HEK293 (cell line): ENCODE measurements around the gene MKRN2.

Experiments used
- CTCF ChIA-PET: fragments of 350-600 bp; formaldehyde crosslinking; extraction: SDS; loops from one replicate; lab custom pipeline; 2021; ENCODE audit warnings: antibody characterized with exemption; lab: Yijun Ruan, JAX
- POLR2A ChIA-PET: fragments of 300-600 bp; formaldehyde crosslinking; extraction: SDS; loops from one replicate; lab custom pipeline; 2020; ENCODE audit warnings: antibody characterized with exemption, inconsistent platforms; lab: Yijun Ruan, JAX
- H3K27ac ChIP-seq: fragments of 200-500 bp; sonication (Bioruptor generic); 2 replicates; pipeline ENCODE4 v1.5.1; 2014; ENCODE audit warnings: low read depth, low read length, control low read depth, inconsistent platforms; ENCODE audit errors: extremely low read depth
- H3K36me3 ChIP-seq, 2 experiments: fragments of 200-500 bp in 1 of 2; sonication (Bioruptor generic) in 1 of 2; 1 replicate in 1 of 2; 2 replicates in 1 of 2; pipeline ENCODE4 v1.5.1; 2014 to 2017; ENCODE audit warnings: inconsistent platforms in 2 of 2, low read length in 2 of 2; ENCODE audit not compliant: control insufficient read depth in 2 of 2, insufficient read depth in 1 of 2
- H3K4me1 ChIP-seq: fragments of 200-500 bp; sonication (Bioruptor generic); 2 replicates; pipeline ENCODE4 v1.5.1; 2014; ENCODE audit warnings: mild to moderate bottlenecking, low read length, inconsistent platforms; ENCODE audit not compliant: control insufficient read depth, insufficient read depth
- H3K4me3 ChIP-seq: 2 replicates; pipeline ENCODE4 v1.5.1; 2011; ENCODE audit warnings: low read depth, mild to moderate bottlenecking, control low read depth, low read length, moderate library complexity
- H3K9me3 ChIP-seq: fragments of 200-500 bp; sonication (Bioruptor generic); 2 replicates; pipeline ENCODE4 v1.5.1; 2014; ENCODE audit warnings: low read depth, low read length, inconsistent platforms; ENCODE audit not compliant: control insufficient read depth, insufficient read depth
- FEZF1 ChIP-seq: fragments of 450-650 bp; formaldehyde crosslinking; IDR thresholded peaks from 2 replicates; pipeline ENCODE4 v1.5.1; 2016; ENCODE audit warnings: missing biosample characterization, missing genetic modification characterization
- GFI1B ChIP-seq: fragments of 450-650 bp; formaldehyde crosslinking; IDR thresholded peaks from 2 replicates; pipeline ENCODE4 v1.5.1; 2016; ENCODE audit warnings: missing biosample characterization, missing genetic modification characterization
- GLIS1 ChIP-seq: fragments of 450-650 bp; formaldehyde crosslinking; IDR thresholded peaks from 2 replicates; pipeline ENCODE4 v1.5.1; 2016; ENCODE audit warnings: missing biosample characterization, missing genetic modification characterization
- MZF1 ChIP-seq: fragments of 450-650 bp; formaldehyde crosslinking; IDR thresholded peaks from 2 replicates; pipeline ENCODE4 v1.5.1; 2017; ENCODE audit warnings: missing biosample characterization, missing genetic modification characterization, borderline replicate concordance
- REST ChIP-seq: fragments of 450-650 bp; formaldehyde crosslinking; IDR thresholded peaks from 2 replicates; pipeline ENCODE4 v1.5.1; 2016; ENCODE audit warnings: missing biosample characterization, missing genetic modification characterization
- TSHZ1 ChIP-seq: fragments of 450-650 bp; formaldehyde crosslinking; IDR thresholded peaks from 2 replicates; pipeline ENCODE4 v1.5.1; 2016; ENCODE audit warnings: missing biosample characterization, missing genetic modification characterization, borderline replicate concordance
- ZBTB17 ChIP-seq: fragments of 450-650 bp; formaldehyde crosslinking; IDR thresholded peaks from 2 replicates; pipeline ENCODE4 v1.5.1; 2016; ENCODE audit warnings: missing biosample characterization, missing genetic modification characterization
- ZBTB49 ChIP-seq: fragments of 450-650 bp; formaldehyde crosslinking; IDR thresholded peaks from 2 replicates; pipeline ENCODE4 v1.5.1; 2016; ENCODE audit warnings: missing biosample characterization, missing genetic modification characterization, low read depth
- ZNF341 ChIP-seq: fragments of 450-650 bp; formaldehyde crosslinking; IDR thresholded peaks from 2 replicates; pipeline ENCODE4; 2016; ENCODE audit warnings: low read depth, missing biosample characterization, missing genetic modification characterization
- ZNF354C ChIP-seq: fragments of 450-650 bp; formaldehyde crosslinking; IDR thresholded peaks from 2 replicates; pipeline ENCODE4 v1.5.1; 2016; ENCODE audit warnings: missing biosample characterization, missing genetic modification characterization, low read depth, borderline replicate concordance
- ZNF600 ChIP-seq: fragments of 450-650 bp; formaldehyde crosslinking; IDR thresholded peaks from 2 replicates; pipeline ENCODE4 v1.5.1; 2016; ENCODE audit warnings: missing biosample characterization, missing genetic modification characterization
- ZNF677 ChIP-seq: fragments of 450-650 bp; IDR thresholded peaks from 2 replicates; pipeline ENCODE4 v1.5.0; 2018; ENCODE audit warnings: missing biosample characterization, mild to moderate bottlenecking, missing genetic modification characterization, moderate library complexity
- ZNF792 ChIP-seq: fragments of 450-650 bp; formaldehyde crosslinking; IDR thresholded peaks from 2 replicates; pipeline ENCODE4 v1.5.1; 2016; ENCODE audit warnings: missing biosample characterization, missing genetic modification characterization
- ZSCAN16 ChIP-seq: fragments of 450-650 bp; formaldehyde crosslinking; IDR thresholded peaks from 2 replicates; pipeline ENCODE4 v1.5.1; 2016; ENCODE audit warnings: missing biosample characterization, missing genetic modification characterization
- TF ChIP-seq, protein P1 (sequence below): fragments of 450-650 bp; formaldehyde crosslinking; optimal IDR thresholded peaks from 2 replicates; pipeline ENCODE3; 2016; ENCODE audit warnings: missing biosample characterization, mild to moderate bottlenecking, missing genetic modification characterization

Gene MKRN2

DNA sequence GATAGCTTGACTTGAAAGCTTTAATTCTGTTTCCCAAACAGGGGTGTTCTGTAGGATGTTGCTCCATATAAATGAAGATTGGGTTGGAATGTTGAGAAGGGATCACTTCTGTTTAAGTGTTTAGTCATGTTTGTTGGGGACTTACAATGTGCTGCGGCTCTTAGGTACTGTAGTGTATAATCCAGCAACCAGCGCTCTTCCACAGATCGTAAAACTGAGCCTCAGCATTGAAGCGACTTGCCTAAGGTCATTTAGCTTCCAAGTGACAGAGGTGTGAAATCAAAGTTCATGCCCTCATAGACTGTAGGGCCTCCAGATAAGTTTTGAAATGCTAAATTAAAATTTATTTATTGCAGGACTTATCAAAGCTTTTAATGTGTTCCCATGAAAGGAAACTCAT is 1.8 kb downstream of the MKRN2 start:
- no peak for TF ChIP-seq ZSCAN16
- 0 out of 2 replicates have a peak, but pooled peaks have one; percentile 15 for TF ChIP-seq ZBTB17 (tag by site-specific recombination)
- no peak for TF ChIP-seq REST (tag by site-specific recombination)
- peak; percentile 62; the same call in 1 of the 2 replicates for TF ChIP-seq MZF1 (tag by site-specific recombination)
- no peak for TF ChIP-seq ZNF677
- peak; percentile 69 for TF ChIP-seq FEZF1 (tag by site-specific recombination)
- no peak for TF ChIP-seq ZNF792 (tag by site-specific recombination)
- peak; percentile 95 for TF ChIP-seq ZNF600 (tag by site-specific recombination)
- peak; percentile 61 for TF ChIP-seq ZNF341 (tag by site-specific recombination)
- POLR2A ChIA-PET = no interaction called here

DNA sequence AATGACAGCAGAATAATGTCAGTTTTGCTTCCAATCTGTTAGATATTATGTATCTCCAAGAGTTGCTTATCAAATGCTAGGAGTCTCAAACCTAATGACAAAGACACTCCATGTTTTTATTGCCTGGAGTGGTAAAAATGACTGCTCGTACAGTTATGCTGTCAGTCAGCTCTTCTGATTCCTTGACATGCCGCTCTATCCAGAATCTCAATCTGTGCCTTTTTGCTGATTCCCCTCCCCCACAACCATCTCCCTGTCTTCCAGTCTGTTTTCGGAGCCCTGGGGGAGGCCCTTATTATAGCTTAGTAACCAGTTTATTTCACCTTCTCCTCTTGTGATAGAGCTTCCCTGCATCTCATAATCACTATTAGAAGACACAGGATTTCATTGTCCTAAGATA is 2.6 kb downstream of the MKRN2 start:
- Histone ChIP-seq H3K4me1 (peaks cover 23% of the 10 kb centered on the region), H3K4me3 (no peak overlapping the region), H3K36me3 (no peaks in the 10 kb centered on the region), H3K27ac (no peak overlapping the region), H3K9me3 (no peaks in the 10 kb centered on the region)
- peak; percentile 40; the same call in 1 of the 2 replicates for TF ChIP-seq TSHZ1
- TF ChIP-seq GFI1B (tag by site-specific recombination) = peak; percentile 82
- no peak for TF ChIP-seq ZNF354C (tag by site-specific recombination)
- TF ChIP-seq GLIS1 (tag by site-specific recombination) = peak; percentile 53
- TF ChIP-seq ZNF677 = no peak
- TF ChIP-seq ZBTB49 (tag by site-specific recombination) = no peak
- TF ChIP-seq, protein P1, sequence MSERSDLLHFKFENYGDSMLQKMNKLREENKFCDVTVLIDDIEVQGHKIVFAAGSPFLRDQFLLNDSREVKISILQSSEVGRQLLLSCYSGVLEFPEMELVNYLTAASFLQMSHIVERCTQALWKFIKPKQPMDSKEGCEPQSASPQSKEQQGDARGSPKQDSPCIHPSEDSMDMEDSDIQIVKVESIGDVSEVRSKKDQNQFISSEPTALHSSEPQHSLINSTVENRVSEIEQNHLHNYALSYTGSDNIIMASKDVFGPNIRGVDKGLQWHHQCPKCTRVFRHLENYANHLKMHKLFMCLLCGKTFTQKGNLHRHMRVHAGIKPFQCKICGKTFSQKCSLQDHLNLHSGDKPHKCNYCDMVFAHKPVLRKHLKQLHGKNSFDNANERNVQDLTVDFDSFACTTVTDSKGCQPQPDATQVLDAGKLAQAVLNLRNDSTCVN = no peak
- ChIA-PET CTCF (interaction anchor here (0.6 to 0.7 kb wide), 3 partner anchors 67 to 555 kb away, joined by 4 read pairs; no protein-coding TSS in a partner anchor), POLR2A (no interaction called here)

More for the DNA sequence above, 1.8 kb downstream of the MKRN2 start:
- CTCF ChIA-PET = interaction anchor here (0.8 to 0.9 kb wide), 2 partner anchors 102 to 190 kb away, joined by 3 read pairs; no protein-coding TSS in a partner anchor
- H3K27ac ChIP-seq = no peak overlapping the region
- H3K4me1 ChIP-seq = peaks cover 23% of the 10 kb centered on the region
- H3K4me3 ChIP-seq = peak overlapping the region; percentile 14
- H3K9me3 ChIP-seq = no peaks in the 10 kb centered on the region
- H3K36me3 ChIP-seq = no peaks in the 10 kb centered on the region
